SK-N-SH treated with all-trans-retinoic acid at 6 μM for 48 hours (cell line): ENCODE results near the gene POLH.
"Not testable (repeated sequence)": the region's sequence is repeated elsewhere in the genome, so short reads cannot be mapped to it uniquely, and the experiment has no call there.

Experiments used
- ATAC-seq: fragments of 200-7000 bp; cut with Tn5 transposase; 3 replicates; pipeline ENCODE4 v1.9.1; 2020; ENCODE audit warnings: mild to moderate bottlenecking, moderate library complexity
- BACH2 ChIP-seq: fragments of 250-450 bp; sonication (Bioruptor Pico); IDR thresholded peaks from 2 replicates; pipeline ENCODE4 v1.9.0; 2021; ENCODE audit warnings: mild to moderate bottlenecking, borderline replicate concordance
- CREB5 ChIP-seq: fragments of 250-450 bp; sonication (Bioruptor Pico); IDR thresholded peaks from 2 replicates; pipeline ENCODE4 v1.5.1; 2020; ENCODE audit warnings: low read depth, mild to moderate bottlenecking, moderate library complexity
- CSDC2 ChIP-seq: fragments of 250-450 bp; sonication (Bioruptor Pico); IDR thresholded peaks from 2 replicates; pipeline ENCODE4 v1.5.0; 2020; ENCODE audit warnings: mild to moderate bottlenecking, moderate library complexity
- ESRRG ChIP-seq: fragments of 250-450 bp; sonication (Bioruptor Pico); IDR thresholded peaks from 2 replicates; pipeline ENCODE4 v1.6.1; 2021; ENCODE audit warnings: mild to moderate bottlenecking
- GLIS3 ChIP-seq: fragments of 250-450 bp; sonication (Bioruptor Pico); IDR thresholded peaks from 2 replicates; pipeline ENCODE4 v1.5.0; 2020; ENCODE audit warnings: mild to moderate bottlenecking, moderate library complexity
- ISL1 ChIP-seq: fragments of 250-450 bp; sonication (Bioruptor Pico); IDR thresholded peaks from 2 replicates; pipeline ENCODE4 v2.1.2; 2022; ENCODE audit warnings: mild to moderate bottlenecking, moderate library complexity
- OSR1 ChIP-seq: fragments of 250-450 bp; sonication (Bioruptor Pico); IDR thresholded peaks from 2 replicates; pipeline ENCODE4 v1.8.0; 2022; ENCODE audit warnings: moderate library complexity, mild to moderate bottlenecking, inconsistent platforms
- PATZ1 ChIP-seq: fragments of 250-450 bp; sonication (Bioruptor Pico); IDR thresholded peaks from 2 replicates; pipeline ENCODE4 v1.8.0; 2020; ENCODE audit warnings: mild to moderate bottlenecking, moderate library complexity, borderline replicate concordance
- POU6F1 ChIP-seq: fragments of 250-450 bp; sonication (Bioruptor Pico); IDR thresholded peaks from 2 replicates; pipeline ENCODE4 v1.8.0; 2021; ENCODE audit warnings: low read depth, mild to moderate bottlenecking, moderate library complexity, borderline replicate concordance
- PPARA ChIP-seq: fragments of 250-450 bp; sonication (Bioruptor Pico); IDR thresholded peaks from 2 replicates; pipeline ENCODE4 v1.5.0; 2020; ENCODE audit warnings: mild to moderate bottlenecking, borderline replicate concordance
- RARB ChIP-seq: fragments of 250-450 bp; sonication (Bioruptor Pico); IDR thresholded peaks from 2 replicates; pipeline ENCODE4 v1.8.0; 2021; ENCODE audit warnings: mild to moderate bottlenecking, moderate library complexity
- SNAI2 ChIP-seq: fragments of 250-450 bp; sonication (Bioruptor Pico); IDR thresholded peaks from 2 replicates; pipeline ENCODE4 v1.5.0; 2020; ENCODE audit warnings: mild to moderate bottlenecking, moderate library complexity
- TCF4 ChIP-seq: fragments of 250-450 bp; sonication (Bioruptor Pico); IDR thresholded peaks from 2 replicates; pipeline ENCODE4 v1.8.0; 2021; ENCODE audit warnings: mild to moderate bottlenecking, moderate library complexity, borderline replicate concordance
- TOX ChIP-seq: fragments of 250-450 bp; sonication (Bioruptor Pico); IDR thresholded peaks from 2 replicates; pipeline ENCODE4 v1.8.0; 2021; ENCODE audit warnings: mild to moderate bottlenecking, moderate library complexity, borderline replicate concordance
- TSHZ2 ChIP-seq: fragments of 250-450 bp; sonication (Bioruptor Pico); IDR thresholded peaks from 2 replicates; pipeline ENCODE4 v1.5.0; 2020; ENCODE audit warnings: mild to moderate bottlenecking, moderate library complexity
- ZC3H10 ChIP-seq: fragments of 250-450 bp; sonication (Bioruptor Pico); IDR thresholded peaks from 2 replicates; pipeline ENCODE4 v1.5.1; 2021; ENCODE audit warnings: mild to moderate bottlenecking, moderate library complexity
- ZFP3 ChIP-seq: fragments of 250-450 bp; sonication (Bioruptor Pico); IDR thresholded peaks from 2 replicates; pipeline ENCODE4 v1.5.0; 2020; ENCODE audit warnings: mild to moderate bottlenecking, moderate library complexity
- ZFP30 ChIP-seq: fragments of 450-650 bp; formaldehyde crosslinking; IDR thresholded peaks from 2 replicates; pipeline ENCODE4 v1.5.0; 2022; ENCODE audit warnings: mild to moderate bottlenecking, moderate library complexity
- ZNF565 ChIP-seq: fragments of 450-650 bp; formaldehyde crosslinking; conservative IDR thresholded peaks from 2 replicates; pipeline ENCODE4 v1.5.0; 2020; ENCODE audit warnings: low read depth, mild to moderate bottlenecking, moderate library complexity
- ZNF70 ChIP-seq: fragments of 450-650 bp; formaldehyde crosslinking; IDR thresholded peaks from 2 replicates; pipeline ENCODE4 v1.5.0; 2020; ENCODE audit warnings: mild to moderate bottlenecking, moderate library complexity
- ZNF8 ChIP-seq: fragments of 450-650 bp; formaldehyde crosslinking; IDR thresholded peaks from 2 replicates; pipeline ENCODE4 v1.5.0; 2020; ENCODE audit warnings: mild to moderate bottlenecking, moderate library complexity

Gene POLH

GRCh38 chr6:43557620-43558019 lies 18.4 kb upstream of the POLH start:
- ATAC-seq, result not testable (repeated sequence)

GRCh38 chr6:43559328-43559727 lies 16.7 kb upstream of the POLH start:
- ATAC-seq, result no peak
- TF ChIP-seq PATZ1, result no peak
- TF ChIP-seq TSHZ2 (CRISPR knock-in tag), result no peak
- no peak for TF ChIP-seq GLIS3
- no peak for TF ChIP-seq ZFP3 (CRISPR knock-in tag)
- TF ChIP-seq TCF4, result no peak
- no peak for TF ChIP-seq BACH2 (CRISPR knock-in tag)
- TF ChIP-seq ZNF565 (CRISPR knock-in tag), result no peak
- TF ChIP-seq ZFP30, result no peak
- no peak for TF ChIP-seq TOX (CRISPR knock-in tag)
- TF ChIP-seq OSR1 (CRISPR knock-in tag), result no peak
- no peak for TF ChIP-seq CREB5
- TF ChIP-seq POU6F1 (CRISPR knock-in tag), result no peak
- no peak for TF ChIP-seq ZC3H10 (CRISPR knock-in tag)
- TF ChIP-seq ZNF70 (CRISPR knock-in tag), result no peak

GRCh38 chr6:43570876-43571441 lies 5.0 kb upstream of the POLH start:
- TF ChIP-seq GLIS3, result no peak
- no peak for TF ChIP-seq ZFP30
- TF ChIP-seq CSDC2 (CRISPR knock-in tag), result no peak
- TF ChIP-seq ISL1 (CRISPR knock-in tag), result no peak
- no peak for TF ChIP-seq ZC3H10 (CRISPR knock-in tag)
- no peak for TF ChIP-seq ZNF8 (CRISPR knock-in tag)
- no peak for TF ChIP-seq BACH2 (CRISPR knock-in tag)
- TF ChIP-seq ESRRG (CRISPR knock-in tag), result no peak
- no peak for TF ChIP-seq SNAI2
- no peak for TF ChIP-seq TCF4
- ATAC-seq, result no peak

GRCh38 chr6:43572015-43572414 lies 4.0 kb upstream of the POLH start:
- ATAC-seq, result no peak
- no peak for TF ChIP-seq BACH2 (CRISPR knock-in tag)
- TF ChIP-seq CSDC2 (CRISPR knock-in tag), result no peak
- no peak for TF ChIP-seq PATZ1
- TF ChIP-seq OSR1 (CRISPR knock-in tag), result no peak
- no peak for TF ChIP-seq SNAI2
- TF ChIP-seq ZNF70 (CRISPR knock-in tag), result no peak
- no peak for TF ChIP-seq TSHZ2 (CRISPR knock-in tag)
- no peak for TF ChIP-seq ESRRG (CRISPR knock-in tag)
- TF ChIP-seq CREB5, result no peak
- TF ChIP-seq ISL1 (CRISPR knock-in tag), result no peak
- no peak for TF ChIP-seq ZNF565 (CRISPR knock-in tag)
- no peak for TF ChIP-seq ZFP30
- TF ChIP-seq TCF4, result no peak
- no peak for TF ChIP-seq RARB (CRISPR knock-in tag)
- no peak for TF ChIP-seq PPARA (CRISPR knock-in tag)
